DOHH2 (cell line): ENCODE data around the gene RIPK3.

Experiments used
- CTCF ChIP-seq: fragments of 200-600 bp; sonication (generic); IDR thresholded peaks from one replicate; pipeline ENCODE4 v1.5.1; 2014; ENCODE audit warnings: antibody characterized with exemption, mild to moderate bottlenecking, low read depth, low read length; ENCODE audit not compliant: poor library complexity, severe bottlenecking
- EZH2phosphoT487 ChIP-seq: fragments of 200-600 bp; sonication (generic); IDR thresholded peaks from 2 replicates; pipeline ENCODE4 v1.6.1; 2017; ENCODE audit warnings: borderline replicate concordance, mild to moderate bottlenecking, antibody characterized with exemption, low read length, moderate library complexity, mixed read lengths

- TF ChIP-seq CTCF = peak; percentile 13
- TF ChIP-seq EZH2phosphoT487 = no peak
Observed at GRCh38 chr14:24351517-24351916, 11.7 kb upstream of the RIPK3 start.
